HG03575 (cell line): ENCODE measurements around the gene CLCN6.

ENCODE experiments used
- ATAC-seq: cut with Tn5 transposase; IDR thresholded peaks from one replicate; pipeline ENCODE4 v1.9.1; 2021; ENCODE audit not compliant: unreplicated experiment, insufficient number of reproducible peaks, low FRiP score; ENCODE audit errors: extremely low read depth

The CLCN6 gene

DNA sequence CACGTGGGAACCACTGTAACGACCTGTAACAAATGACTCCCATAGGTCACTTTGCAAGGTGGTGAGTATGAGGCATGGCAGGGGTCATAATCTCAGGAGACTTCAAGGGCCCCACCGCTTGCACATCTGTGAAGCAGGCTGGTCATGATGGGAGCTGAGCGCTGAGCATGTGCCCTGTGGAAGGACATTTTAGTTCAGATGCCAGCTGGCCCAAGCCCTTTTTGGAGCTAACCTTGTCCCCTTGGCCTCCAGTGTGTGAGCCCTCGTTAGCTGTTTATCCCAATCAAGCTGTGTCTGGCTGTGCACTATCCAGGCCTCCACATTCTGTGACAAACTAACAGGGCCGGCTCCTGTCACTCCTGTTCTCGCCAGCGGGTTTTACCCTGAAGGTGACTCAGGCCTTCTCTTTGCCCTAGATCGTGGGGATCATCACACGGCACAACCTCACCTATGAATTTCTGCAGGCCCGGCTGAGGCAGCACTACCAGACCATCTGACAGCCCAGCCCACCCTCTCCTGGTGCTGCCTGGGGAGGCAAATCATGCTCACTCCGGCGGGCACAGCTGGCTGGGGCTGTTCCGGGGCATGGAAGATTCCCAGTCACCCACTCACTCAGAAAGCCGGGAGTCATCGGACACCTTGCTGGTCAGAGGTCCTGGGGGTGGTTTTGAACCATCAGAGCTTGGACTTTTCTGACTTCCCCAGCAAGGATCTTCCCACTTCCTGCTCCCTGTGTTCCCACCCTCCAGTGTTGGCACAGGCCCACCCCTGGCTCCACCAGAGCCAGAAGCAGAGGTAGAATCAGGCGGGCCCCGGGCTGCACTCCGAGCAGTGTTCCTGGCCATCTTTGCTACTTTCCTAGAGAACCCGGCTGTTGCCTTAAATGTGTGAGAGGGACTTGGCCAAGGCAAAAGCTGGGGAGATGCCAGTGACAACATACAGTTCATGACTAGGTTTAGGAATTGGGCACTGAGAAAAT is 34.0 kb downstream of the CLCN6 start:
- ATAC-seq: no peak

DNA sequence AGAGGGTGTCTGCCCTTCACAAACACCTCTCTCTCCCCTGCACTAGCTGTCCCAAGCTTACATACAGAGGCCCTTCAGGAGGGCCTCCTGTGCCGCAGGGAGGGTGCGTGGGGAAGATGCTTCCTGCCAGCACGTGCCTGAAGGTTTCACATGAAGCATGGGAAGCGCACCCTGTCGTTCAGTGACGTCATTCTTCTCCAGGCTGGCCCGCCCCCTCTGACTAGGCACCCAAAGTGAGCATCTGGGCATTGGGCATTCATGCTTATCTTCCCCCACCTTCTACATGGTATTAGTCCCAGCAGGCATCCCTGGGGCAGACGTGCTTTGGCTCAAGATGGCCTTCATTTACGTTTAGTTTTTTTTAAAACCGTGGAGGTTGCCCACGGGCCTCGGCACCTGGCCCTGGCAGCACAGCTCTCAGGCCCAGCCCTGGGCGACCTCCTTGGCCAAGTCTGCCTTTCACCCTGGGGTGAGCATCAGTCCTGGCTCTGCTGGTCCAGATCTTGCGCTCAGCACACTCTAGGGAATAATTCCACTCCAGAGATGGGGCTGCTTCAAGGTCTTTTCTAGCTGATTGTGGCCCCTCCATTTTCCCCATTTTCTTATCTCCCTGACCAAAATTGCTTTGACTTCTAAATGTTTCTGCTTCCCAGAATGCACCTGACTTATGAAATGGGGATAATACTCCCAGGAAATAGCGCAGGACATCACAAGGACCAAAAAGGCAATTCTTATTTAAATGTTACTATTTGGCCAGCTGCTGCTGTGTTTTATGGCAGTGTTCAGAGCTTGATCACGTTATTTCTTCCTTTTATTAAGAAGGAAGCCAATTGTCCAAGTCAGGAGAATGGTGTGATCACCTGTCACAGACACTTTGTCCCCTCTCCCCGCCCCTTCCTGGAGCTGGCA is 35.5 kb downstream of the CLCN6 start:
- ATAC-seq: no peak

- no peak for ATAC-seq
Measured at GRCh38 chr1:11842154-11843041, 36.4 kb downstream of the CLCN6 start.

DNA sequence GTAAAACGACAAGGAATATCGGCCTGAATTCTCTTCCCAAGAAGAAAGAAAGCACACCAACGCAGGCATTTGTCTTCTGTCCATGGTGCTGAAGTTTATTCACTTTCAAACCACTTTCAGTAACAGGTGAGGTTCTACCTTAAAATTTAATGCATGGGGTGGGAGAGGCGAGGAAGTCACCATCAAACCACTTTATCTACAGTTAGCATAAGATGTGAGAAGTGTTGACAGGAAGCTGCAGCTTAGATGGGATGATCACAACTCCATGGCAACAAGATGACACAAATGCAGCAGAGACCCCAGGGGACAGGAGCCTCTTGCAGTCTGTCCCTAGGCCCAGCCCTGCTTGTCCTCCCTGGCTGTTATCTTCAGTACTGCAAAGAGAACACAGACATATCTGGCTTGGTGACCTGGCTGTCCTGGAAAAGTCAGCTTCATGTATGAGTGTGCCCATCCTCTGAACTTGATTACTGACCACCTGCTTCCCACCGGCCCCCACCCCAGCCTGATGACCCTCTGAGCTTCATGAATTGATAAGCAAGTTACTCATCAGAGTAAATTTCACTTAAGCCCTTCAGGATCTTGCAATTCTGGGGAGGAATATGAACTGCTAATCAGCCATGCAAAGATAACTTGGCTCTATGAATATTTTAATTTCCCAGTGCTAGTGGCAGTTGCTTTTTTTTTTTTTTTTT is 39.8 kb downstream of the CLCN6 start:
- no peak for ATAC-seq

GRCh38 chr1:11847667-11848372 is 41.8 kb downstream of the CLCN6 start, which contains the start of gene NPPA:
NPPA (minus strand) TSS chr1:11847783; CDS start chr1:11847684, 99 bp downstream.
- no peak for ATAC-seq

- ATAC-seq: no peak
Measured at GRCh38 chr1:11848373-11848700, 42.3 kb downstream of the CLCN6 start.

DNA sequence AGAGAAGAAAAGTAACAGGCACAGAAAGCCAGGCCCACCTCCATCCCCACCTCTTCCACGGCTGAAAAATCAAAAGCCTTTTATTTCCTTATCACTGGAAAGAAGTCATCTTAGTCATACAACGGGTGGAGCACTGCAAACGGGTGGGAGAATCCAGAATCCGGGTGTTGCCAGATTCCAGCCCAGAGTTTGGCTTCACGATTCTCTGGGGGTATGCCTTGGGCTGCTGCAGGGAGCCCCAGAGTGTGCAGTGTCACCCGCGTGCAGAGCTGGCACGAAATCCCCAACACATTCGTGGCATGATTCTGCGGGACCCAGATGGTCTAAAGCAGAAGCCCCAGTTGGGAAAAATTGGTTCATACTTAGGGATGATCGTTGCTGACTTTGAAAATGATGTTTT is 44.2 kb downstream of the CLCN6 start:
- no peak for ATAC-seq

DNA sequence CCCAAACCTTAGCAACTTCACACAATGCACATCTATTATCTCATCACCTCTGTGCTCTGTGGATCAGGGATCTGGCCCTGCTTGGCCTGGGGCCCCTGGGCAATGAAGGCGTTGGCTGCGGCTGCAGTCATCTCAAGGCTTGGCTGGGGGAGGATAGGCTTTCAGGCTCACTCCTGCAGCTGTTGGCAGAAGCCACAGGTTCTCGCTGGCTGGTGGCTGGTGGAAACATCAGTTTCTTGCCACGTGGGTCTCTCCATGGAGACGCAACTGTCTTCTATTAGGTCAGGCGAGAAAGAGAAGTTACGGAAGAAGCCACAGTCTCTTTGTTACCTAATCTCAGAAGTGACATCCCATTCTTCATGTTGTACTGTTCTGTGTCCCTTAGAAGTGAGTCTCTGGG is 45.2 kb downstream of the CLCN6 start:
- ATAC-seq: no peak

- no peak for ATAC-seq
Measured at GRCh38 chr1:11854519-11854918, 48.5 kb downstream of the CLCN6 start.

DNA sequence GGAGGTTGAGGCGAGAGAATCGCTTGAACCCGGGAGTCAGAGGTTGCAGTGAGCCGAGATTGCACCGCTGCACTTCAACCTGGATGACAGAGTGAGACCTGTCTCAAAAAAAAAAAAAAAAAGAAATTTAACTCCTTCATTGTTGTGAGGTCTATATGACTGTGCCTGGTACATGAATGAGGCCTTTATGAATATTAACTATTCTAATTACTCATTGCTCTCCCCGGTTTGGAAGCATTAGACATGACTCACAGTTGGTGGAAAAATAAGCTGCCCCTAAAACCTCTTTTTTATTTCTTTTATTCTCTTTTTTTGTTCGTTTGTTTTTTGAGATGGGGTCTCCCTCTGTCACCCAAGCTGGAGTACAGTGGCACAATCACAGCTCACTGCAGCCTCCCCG is 49.4 kb downstream of the CLCN6 start:
- no peak for ATAC-seq

DNA sequence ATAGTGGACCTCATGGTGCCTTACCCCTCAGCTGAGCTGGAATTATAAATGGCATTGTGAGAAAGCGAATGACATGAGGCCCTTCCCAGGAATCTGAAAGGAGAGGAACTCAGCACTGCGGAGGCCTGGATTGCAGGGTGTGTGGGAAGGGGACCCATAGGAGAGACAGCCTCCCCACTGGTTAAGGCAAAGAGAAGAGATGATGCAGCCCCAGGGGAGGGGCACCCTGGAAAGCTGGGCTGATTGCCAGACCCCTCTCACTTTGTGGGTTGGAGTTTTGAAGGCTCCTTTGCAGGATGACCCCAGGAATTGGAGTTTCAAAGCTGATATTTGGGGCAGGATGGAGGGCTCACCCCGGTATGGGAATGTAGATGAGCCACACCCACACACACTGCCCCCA is 50.7 kb downstream of the CLCN6 start:
- no peak for ATAC-seq

GRCh38 chr1:11857164-11857851 is 51.3 kb downstream of the CLCN6 start:
- no peak for ATAC-seq

GRCh38 chr1:11858158-11858557 is 52.2 kb downstream of the CLCN6 start:
- ATAC-seq: no peak

DNA sequence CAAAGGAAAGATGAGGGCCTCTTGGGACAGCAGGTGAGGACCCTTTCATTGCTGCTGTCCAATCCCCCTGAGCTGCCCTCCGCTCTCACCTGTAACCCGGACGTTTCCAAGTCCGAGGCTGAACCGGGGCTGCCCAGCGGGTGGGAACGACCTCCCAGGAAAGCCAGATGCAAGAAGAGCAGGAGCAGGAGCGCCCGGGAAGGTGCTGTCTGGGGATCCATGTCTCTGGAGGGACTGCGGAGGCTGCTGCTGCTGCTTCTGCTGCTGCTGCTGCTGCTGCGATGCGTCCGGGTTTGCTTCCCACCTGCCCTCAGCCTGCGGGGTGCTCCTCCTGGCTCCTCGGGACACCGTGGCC is 52.6 kb downstream of the CLCN6 start, which contains the start of gene NPPB:
NPPB (minus strand) TSS at position 333 of the 355 bp plus-strand sequence; CDS start at position 221, 112 bp downstream.
- no peak for ATAC-seq

DNA sequence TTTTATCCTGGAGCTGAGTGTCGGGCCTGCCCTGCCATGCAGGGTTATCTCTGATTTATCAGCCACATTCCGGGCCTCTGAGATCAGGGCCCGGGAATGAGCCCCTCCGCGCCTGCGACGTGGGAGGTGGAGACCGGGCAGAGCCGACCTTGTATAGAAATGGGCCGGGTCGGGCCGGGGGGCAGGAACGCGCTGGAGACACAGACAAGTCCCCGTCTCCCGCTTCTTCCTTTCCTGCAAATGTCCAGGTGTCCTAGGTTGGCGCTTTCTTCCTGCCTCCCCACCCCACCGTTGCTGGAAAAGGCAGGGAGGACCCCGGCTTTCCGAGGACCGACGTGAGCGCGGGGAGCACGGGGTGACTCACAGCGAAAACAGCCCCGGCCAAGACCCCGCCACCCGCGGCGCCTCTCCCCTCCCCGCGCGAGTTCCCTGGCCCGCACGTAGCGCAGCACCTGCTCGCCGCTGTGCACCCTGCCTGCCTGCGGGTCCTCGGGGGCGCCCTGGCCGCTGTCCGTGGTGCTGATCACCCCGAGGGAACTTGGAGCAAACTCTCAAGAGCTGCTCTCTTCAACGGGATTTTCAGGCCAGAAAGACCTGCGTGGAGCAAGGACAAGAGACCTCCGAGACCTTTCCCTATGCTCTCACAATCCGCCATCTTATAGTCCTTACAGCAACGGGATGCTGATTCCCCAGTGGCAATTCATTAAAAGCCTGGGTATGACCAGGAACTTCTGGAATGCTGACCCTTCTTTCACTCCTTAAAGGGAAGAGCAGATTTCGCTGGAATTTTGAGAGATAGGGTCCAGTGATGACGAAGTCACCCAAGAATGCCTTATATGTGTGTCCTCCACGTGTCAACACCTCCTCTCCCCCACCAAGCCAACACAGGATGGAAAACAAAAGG is 53.2 kb downstream of the CLCN6 start:
- no peak for ATAC-seq

DNA sequence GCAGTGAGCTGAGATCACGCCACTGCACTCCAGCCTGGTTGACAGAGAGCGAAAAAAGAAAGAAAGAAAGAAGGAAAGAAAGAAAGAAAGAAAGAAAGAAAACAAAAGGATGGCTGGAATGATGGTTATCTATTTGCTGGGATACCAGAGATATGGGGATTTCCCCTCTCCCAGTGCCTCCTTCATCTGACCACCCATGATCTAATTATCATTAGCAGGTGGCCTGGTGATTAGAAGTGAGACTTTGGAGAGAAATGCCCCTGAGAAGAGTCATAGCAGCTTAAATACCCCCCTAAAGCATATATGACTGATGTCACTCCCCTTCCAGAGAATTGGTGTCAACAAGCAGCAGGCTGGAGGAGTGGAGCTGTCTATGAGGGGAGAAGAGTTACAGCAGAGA is 54.1 kb downstream of the CLCN6 start:
- ATAC-seq: no peak
